Measurements from ENCODE around the gene NBEAL2.

NBEAL2 gene

DNA sequence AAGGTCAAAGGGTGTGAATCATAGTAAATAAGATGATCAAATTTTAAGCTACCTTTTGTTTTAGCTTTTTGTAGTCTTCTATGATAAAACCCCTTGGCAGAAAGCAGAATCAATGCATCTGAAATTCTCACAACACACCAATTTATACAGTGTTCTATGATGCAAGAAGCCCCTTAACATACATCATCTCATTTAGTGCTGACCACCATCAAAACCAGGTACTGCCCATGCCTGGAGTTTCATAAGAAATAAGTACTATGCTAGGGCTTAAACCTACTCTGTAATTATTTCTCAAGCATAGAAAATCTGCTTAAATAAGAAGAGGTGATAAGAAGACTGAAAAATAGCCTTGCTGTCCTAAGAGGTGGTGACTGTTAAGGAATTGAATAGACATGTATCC, 67.6 kb downstream of the NBEAL2 start:
- DNase-seq (ENCODE audit: low read depth) = no peak

GRCh38 chr3:47047673-47048072, 68.2 kb downstream of the NBEAL2 start:
- no peak for DNase-seq (ENCODE audit: low read depth)

GRCh38 chr3:47054412-47054811, 74.9 kb downstream of the NBEAL2 start:
- DNase-seq (ENCODE audit: low read depth) = no peak

DNA sequence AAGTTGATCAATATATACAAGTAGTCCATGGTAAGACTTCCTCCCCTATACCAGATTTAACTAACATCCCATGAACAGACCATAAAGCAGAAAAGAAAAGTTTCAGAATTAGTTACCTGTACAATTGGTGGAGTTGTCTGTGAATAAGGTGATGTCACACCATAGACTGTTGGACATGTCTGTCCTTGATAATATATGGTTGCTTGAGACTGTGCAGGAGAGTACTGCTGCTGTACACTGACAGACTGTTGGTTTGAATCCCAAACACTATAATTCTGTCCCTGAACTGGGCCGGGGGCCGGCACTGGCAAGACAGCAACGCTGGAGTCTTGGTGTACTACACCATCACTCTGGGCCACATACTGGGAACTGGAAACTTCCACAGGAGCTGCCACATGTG, 77.2 kb downstream of the NBEAL2 start:
- no peak for DNase-seq (ENCODE audit: low read depth)

DNA sequence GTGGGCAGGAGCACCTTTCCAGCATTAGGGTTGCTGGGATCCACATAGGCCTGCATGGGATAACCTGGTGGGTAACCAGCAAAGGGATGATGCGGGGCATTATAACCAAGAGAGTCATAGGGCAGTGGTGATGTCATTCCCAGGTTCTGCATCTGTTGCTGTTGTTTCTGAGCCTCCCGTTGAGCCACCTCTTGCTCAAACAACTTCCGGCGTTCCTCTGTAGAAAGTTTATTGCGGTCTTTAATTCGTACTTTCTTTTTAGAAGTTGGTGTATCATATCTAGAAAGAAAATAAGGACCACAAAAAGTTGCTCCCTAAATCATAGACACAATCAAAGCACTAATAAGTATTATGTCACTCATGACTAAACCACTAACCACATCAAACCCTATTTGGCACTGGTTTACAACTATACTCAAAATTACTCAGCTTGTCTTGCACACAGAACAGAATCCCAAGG, 77.8 kb downstream of the NBEAL2 start:
- no peak for DNase-seq (ENCODE audit: low read depth)

Measured in stimulated activated CD8-positive, alpha-beta memory T cell treated with anti-CD3 and anti-CD28 coated beads, Interleukin-7, amount 100 ng/mL, for 24 hours (primary cell).